SK-N-SH (cell line): Measurements from ENCODE around the gene USP13. TPM values are rescaled to one million over a fixed set of nuclear protein-coding genes. Genes with fewer than 3 reads are reported as not detected.

Experiments used
- CTCF ChIA-PET: fragments of 300-600, 350-600 bp; formaldehyde crosslinking; extraction: SDS; loops from one replicate; lab custom pipeline; 2021; lab: Yijun Ruan, JAX
- POLR2A ChIA-PET: fragments of 350-600 bp; sonication (Branson Sonifier 250); formaldehyde crosslinking; extraction: SDS; loops from one replicate; lab custom pipeline; 2020; ENCODE audit warnings: antibody characterized with exemption, inconsistent platforms; lab: Yijun Ruan, JAX
- DNase-seq: peaks from one replicate; pipeline ENCODE4 v3.0.0; 2012
- H2AFZ ChIP-seq: fragments of 200-600 bp; sonication (generic); 2 replicates; pipeline ENCODE4 v1.8.1; 2016; ENCODE audit warnings: antibody characterized with exemption, mild to moderate bottlenecking, low read depth
- H3F3A ChIP-seq: fragments of 200-600 bp; sonication (generic); replicated peaks from 2 replicates; pipeline ENCODE3; 2016; ENCODE audit warnings: antibody characterized with exemption, mild to moderate bottlenecking; ENCODE audit not compliant: insufficient read depth
- H3K27ac ChIP-seq, 2 experiments: fragments of 200-500 bp in 1 of 2; fragments of 200-600 bp in 1 of 2; sonication (Bioruptor generic) in 1 of 2; sonication (generic), shearing (Covaris generic) in 1 of 2; 2 replicates each; pipeline versions ENCODE4 v1.5.1 to v1.6.1; 2014 to 2016; ENCODE audit warnings: low read depth in 2 of 2, inconsistent platforms in 1 of 2, low read length in 1 of 2, mild to moderate bottlenecking in 1 of 2, mixed read lengths in 1 of 2
- H3K27me3 ChIP-seq: fragments of 200-600 bp; sonication (generic), shearing (Covaris generic); 2 replicates; pipeline ENCODE4 v1.6.1; 2016; ENCODE audit warnings: mixed run types; ENCODE audit not compliant: insufficient read depth
- H3K36me3 ChIP-seq, 2 experiments: fragments of 200-500 bp in 1 of 2; fragments of 200-600 bp in 1 of 2; sonication (Bioruptor generic) in 1 of 2; sonication (generic) in 1 of 2; replicated peaks in 1 of 2; 2 replicates each; pipeline versions ENCODE3 to v1.5.1; 2014 to 2016; ENCODE audit warnings: low read length in 1 of 2, mild to moderate bottlenecking in 1 of 2; ENCODE audit not compliant: insufficient read depth in 2 of 2, control insufficient read depth in 1 of 2
- H3K4me1 ChIP-seq, 2 experiments: fragments of 200-500 bp in 1 of 2; fragments of 200-600 bp in 1 of 2; sonication (Bioruptor generic) in 1 of 2; sonication (generic), shearing (Covaris generic) in 1 of 2; 2 replicates each; pipeline versions ENCODE4 v1.5.1 to v1.6.1; 2014 to 2016; ENCODE audit warnings: low read depth in 1 of 2, low read length in 1 of 2, mixed run types in 1 of 2; ENCODE audit not compliant: insufficient read depth in 2 of 2, control insufficient read depth in 1 of 2
- H3K4me2 ChIP-seq: fragments of 200-600 bp; sonication (generic), shearing (Covaris generic); 2 replicates; pipeline ENCODE4 v1.6.1; 2017; ENCODE audit warnings: mixed run types
- H3K4me3 ChIP-seq, 2 experiments: fragments of 200-500 bp in 1 of 2; fragments of 200-600 bp in 1 of 2; sonication (Bioruptor generic) in 1 of 2; sonication (generic), shearing (Covaris generic) in 1 of 2; 2 replicates each; pipeline versions ENCODE4 v1.5.1 to v1.8.1; 2014 to 2016; ENCODE audit warnings: low read depth in 2 of 2, inconsistent platforms in 1 of 2, low read length in 1 of 2, mild to moderate bottlenecking in 1 of 2, mixed read lengths in 1 of 2, moderate library complexity in 1 of 2
- H3K79me2 ChIP-seq: fragments of 200-600 bp; sonication (generic); 2 replicates; pipeline ENCODE4 v1.8.1; 2017; ENCODE audit warnings: mild to moderate bottlenecking; ENCODE audit not compliant: insufficient read depth
- H3K9ac ChIP-seq: fragments of 200-600 bp; sonication (generic); 2 replicates; pipeline ENCODE4 v1.6.1; 2017; ENCODE audit warnings: mixed run types
- H3K9me2 ChIP-seq: fragments of 200-600 bp; sonication (generic); 2 replicates; pipeline ENCODE4 v1.6.1; 2017; ENCODE audit warnings: mixed run types
- H3K9me3 ChIP-seq: fragments of 200-600 bp; sonication (generic); 2 replicates; pipeline ENCODE4 v1.6.1; 2017; ENCODE audit warnings: mixed run types, mild to moderate bottlenecking, moderate library complexity
- H4K20me1 ChIP-seq: fragments of 200-600 bp; sonication (generic); 2 replicates; pipeline ENCODE4 v1.6.1; 2017; ENCODE audit warnings: mild to moderate bottlenecking, mixed run types; ENCODE audit not compliant: insufficient read depth
- EP300 ChIP-seq, 2 experiments: IDR thresholded peaks; 2 replicates each; pipeline versions ENCODE4 v1.4.0 to v1.6.1; 2012; ENCODE audit warnings: borderline replicate concordance in 1 of 2, low read depth in 1 of 2, low read length in 1 of 2
- FOXJ3 ChIP-seq: sonication (generic); formaldehyde crosslinking; IDR thresholded peaks from 2 replicates; pipeline ENCODE4 v1.5.1; 2020; ENCODE audit warnings: mild to moderate bottlenecking, missing genetic modification reagents
- FOXM1 ChIP-seq: IDR thresholded peaks from 2 replicates; pipeline ENCODE4 v1.4.0; 2012; ENCODE audit warnings: low read depth, mild to moderate bottlenecking
- GABPA ChIP-seq: IDR thresholded peaks from 2 replicates; pipeline ENCODE4 v1.4.0; 2012; ENCODE audit warnings: low read depth, mild to moderate bottlenecking
- JUND ChIP-seq: IDR thresholded peaks from 2 replicates; pipeline ENCODE4 v1.4.0; 2012
- MEF2A ChIP-seq: IDR thresholded peaks from 2 replicates; pipeline ENCODE4 v1.4.0; 2012; ENCODE audit warnings: low read depth, borderline replicate concordance
- RAD21 ChIP-seq: IDR thresholded peaks from 2 replicates; pipeline ENCODE4 v1.6.1; 2012; ENCODE audit warnings: mild to moderate bottlenecking, low read length
- RFX5 ChIP-seq: IDR thresholded peaks from 2 replicates; pipeline ENCODE4 v1.6.1; 2012; ENCODE audit warnings: mild to moderate bottlenecking, improper control_type of control experiment, low read length
- RXRA ChIP-seq: IDR thresholded peaks from 2 replicates; pipeline ENCODE4 v1.4.0; 2012; ENCODE audit warnings: low read depth, mild to moderate bottlenecking, borderline replicate concordance
- SIN3A ChIP-seq: IDR thresholded peaks from 2 replicates; pipeline ENCODE4 v1.6.1; 2012; ENCODE audit warnings: low read depth, mild to moderate bottlenecking, low read length, moderate library complexity, borderline replicate concordance
- TAF1 ChIP-seq: IDR thresholded peaks from 2 replicates; pipeline ENCODE4 v1.6.1; 2012; ENCODE audit warnings: low read depth, mild to moderate bottlenecking, low read length, moderate library complexity, borderline replicate concordance
- TCF12 ChIP-seq: IDR thresholded peaks from 2 replicates; pipeline ENCODE4 v1.4.0; 2012
- TEAD4 ChIP-seq: IDR thresholded peaks from 2 replicates; pipeline ENCODE4 v1.4.0; 2012; ENCODE audit warnings: mild to moderate bottlenecking, borderline replicate concordance; ENCODE audit not compliant: insufficient read depth
- WGBS: methylation state at CpG from one replicate; pipeline ENCODE4 v1.1.6; 2017; ENCODE audit warnings: low lambda C conversion rate; 5-methylcytosine and 5-hydroxymethylcytosine counted together
- polyA plus RNA-seq, 3 experiments: library from polyadenylated mRNA; depleted of rRNA; stranded (reverse); fragments of >200 nt; gene quantifications; 2 replicates each; pipeline ENCODE4 v1.2.3, GENCODE V29; 2012
- TF ChIP-seq, protein P1 (sequence below): IDR thresholded peaks from 2 replicates; pipeline ENCODE4 v1.4.0; 2012; ENCODE audit warnings: low read depth, borderline replicate concordance
- TF ChIP-seq, protein P2 (sequence below): IDR thresholded peaks from 2 replicates; pipeline ENCODE4; 2012
- TF ChIP-seq, protein P3 (sequence below): IDR thresholded peaks from 2 replicates; pipeline ENCODE4 v1.4.0; 2012; ENCODE audit warnings: low read depth, borderline replicate concordance
- TF ChIP-seq, protein P4 (sequence below): IDR thresholded peaks from 2 replicates; pipeline ENCODE4 v1.4.0; 2012; ENCODE audit warnings: low read depth
- TF ChIP-seq, protein P5 (sequence below): fragments of 200-600 bp; sonication (generic); IDR thresholded peaks from 2 replicates; pipeline ENCODE4 v1.6.1; 2017; ENCODE audit warnings: antibody characterized with exemption, mild to moderate bottlenecking, moderate library complexity

The USP13 gene
- polyA plus RNA-seq, 1 of the 3 experiments (the other 2 are of a cell fraction) = 8.2 TPM

DNA sequence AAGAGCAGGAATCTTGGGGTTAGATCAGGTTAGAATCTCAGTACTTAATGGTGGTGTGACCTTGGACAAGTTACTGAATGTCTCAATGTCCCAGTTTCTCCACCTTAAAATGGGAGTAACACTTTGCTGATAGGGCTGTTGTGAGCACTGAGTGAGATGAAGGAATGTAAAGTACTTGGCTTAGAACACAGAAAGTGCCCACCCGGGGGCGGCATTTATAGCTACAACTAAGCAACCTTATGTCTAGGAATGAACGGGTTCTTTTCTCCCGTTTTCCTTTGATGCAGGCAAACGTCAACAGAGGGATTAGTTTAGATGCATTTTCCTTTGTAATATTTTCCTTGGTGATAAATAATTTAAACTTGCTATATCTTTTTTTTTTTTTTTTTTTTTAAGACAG lies 176.6 kb downstream of the USP13 start:
- Histone ChIP-seq H4K20me1 (no peaks in the 10 kb centered on the region), H3K4me1 (peaks cover 0 to 3% of the 10 kb centered on the region in 2 experiments; a peak in 2 of 4 replicates), H3F3A (no peaks in the 10 kb centered on the region), H3K9me3 (no peaks in the 10 kb centered on the region), H3K36me3 (no peaks in the 10 kb centered on the region), H3K9ac (no peak overlapping the region), H3K9me2 (no peaks in the 10 kb centered on the region), H2AFZ (no peak overlapping the region), H3K4me2 (no peak overlapping the region), H3K79me2 (no peaks in the 10 kb centered on the region), H3K4me3 (no peak overlapping the region), H3K27ac (no peak overlapping the region), H3K27me3 (no peaks in the 10 kb centered on the region)
- CTCF ChIA-PET = no interaction called here
- POLR2A ChIA-PET = no interaction called here
- no peak for DNase-seq
- WGBS = 70% methylated on average over 5 of the region's 5 CpGs
- TF ChIP-seq, protein P1, sequence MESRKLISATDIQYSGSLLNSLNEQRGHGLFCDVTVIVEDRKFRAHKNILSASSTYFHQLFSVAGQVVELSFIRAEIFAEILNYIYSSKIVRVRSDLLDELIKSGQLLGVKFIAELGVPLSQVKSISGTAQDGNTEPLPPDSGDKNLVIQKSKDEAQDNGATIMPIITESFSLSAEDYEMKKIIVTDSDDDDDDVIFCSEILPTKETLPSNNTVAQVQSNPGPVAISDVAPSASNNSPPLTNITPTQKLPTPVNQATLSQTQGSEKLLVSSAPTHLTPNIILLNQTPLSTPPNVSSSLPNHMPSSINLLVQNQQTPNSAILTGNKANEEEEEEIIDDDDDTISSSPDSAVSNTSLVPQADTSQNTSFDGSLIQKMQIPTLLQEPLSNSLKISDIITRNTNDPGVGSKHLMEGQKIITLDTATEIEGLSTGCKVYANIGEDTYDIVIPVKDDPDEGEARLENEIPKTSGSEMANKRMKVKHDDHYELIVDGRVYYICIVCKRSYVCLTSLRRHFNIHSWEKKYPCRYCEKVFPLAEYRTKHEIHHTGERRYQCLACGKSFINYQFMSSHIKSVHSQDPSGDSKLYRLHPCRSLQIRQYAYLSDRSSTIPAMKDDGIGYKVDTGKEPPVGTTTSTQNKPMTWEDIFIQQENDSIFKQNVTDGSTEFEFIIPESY = no peak
- no peak for TF ChIP-seq JUND
- no peak for TF ChIP-seq GABPA
- TF ChIP-seq TAF1 = no peak
- TF ChIP-seq, protein P2, sequence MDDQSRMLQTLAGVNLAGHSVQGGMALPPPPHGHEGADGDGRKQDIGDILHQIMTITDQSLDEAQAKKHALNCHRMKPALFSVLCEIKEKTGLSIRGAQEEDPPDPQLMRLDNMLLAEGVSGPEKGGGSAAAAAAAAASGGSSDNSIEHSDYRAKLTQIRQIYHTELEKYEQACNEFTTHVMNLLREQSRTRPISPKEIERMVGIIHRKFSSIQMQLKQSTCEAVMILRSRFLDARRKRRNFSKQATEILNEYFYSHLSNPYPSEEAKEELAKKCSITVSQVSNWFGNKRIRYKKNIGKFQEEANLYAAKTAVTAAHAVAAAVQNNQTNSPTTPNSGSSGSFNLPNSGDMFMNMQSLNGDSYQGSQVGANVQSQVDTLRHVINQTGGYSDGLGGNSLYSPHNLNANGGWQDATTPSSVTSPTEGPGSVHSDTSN = no peak
- TF ChIP-seq EP300 (IDR thresholded peaks at IDR 0.05; ENCODE audit: borderline replicate concordance in 1 of 2, low read depth in 1 of 2, low read length in 1 of 2) = no peak
- TF ChIP-seq RXRA = no peak
- TF ChIP-seq TCF12 = no peak
- TF ChIP-seq MEF2A = no peak
- TF ChIP-seq, protein P3, sequence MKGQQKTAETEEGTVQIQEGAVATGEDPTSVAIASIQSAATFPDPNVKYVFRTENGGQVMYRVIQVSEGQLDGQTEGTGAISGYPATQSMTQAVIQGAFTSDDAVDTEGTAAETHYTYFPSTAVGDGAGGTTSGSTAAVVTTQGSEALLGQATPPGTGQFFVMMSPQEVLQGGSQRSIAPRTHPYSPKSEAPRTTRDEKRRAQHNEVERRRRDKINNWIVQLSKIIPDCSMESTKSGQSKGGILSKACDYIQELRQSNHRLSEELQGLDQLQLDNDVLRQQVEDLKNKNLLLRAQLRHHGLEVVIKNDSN = no peak
- TF ChIP-seq RFX5 = no peak
- TF ChIP-seq, protein P4, sequence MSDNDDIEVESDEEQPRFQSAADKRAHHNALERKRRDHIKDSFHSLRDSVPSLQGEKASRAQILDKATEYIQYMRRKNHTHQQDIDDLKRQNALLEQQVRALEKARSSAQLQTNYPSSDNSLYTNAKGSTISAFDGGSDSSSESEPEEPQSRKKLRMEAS = no peak
- TF ChIP-seq, protein P5, sequence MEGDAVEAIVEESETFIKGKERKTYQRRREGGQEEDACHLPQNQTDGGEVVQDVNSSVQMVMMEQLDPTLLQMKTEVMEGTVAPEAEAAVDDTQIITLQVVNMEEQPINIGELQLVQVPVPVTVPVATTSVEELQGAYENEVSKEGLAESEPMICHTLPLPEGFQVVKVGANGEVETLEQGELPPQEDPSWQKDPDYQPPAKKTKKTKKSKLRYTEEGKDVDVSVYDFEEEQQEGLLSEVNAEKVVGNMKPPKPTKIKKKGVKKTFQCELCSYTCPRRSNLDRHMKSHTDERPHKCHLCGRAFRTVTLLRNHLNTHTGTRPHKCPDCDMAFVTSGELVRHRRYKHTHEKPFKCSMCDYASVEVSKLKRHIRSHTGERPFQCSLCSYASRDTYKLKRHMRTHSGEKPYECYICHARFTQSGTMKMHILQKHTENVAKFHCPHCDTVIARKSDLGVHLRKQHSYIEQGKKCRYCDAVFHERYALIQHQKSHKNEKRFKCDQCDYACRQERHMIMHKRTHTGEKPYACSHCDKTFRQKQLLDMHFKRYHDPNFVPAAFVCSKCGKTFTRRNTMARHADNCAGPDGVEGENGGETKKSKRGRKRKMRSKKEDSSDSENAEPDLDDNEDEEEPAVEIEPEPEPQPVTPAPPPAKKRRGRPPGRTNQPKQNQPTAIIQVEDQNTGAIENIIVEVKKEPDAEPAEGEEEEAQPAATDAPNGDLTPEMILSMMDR = no peak
- no peak for TF ChIP-seq FOXJ3
- TF ChIP-seq TEAD4 = no peak
- TF ChIP-seq FOXM1 = no peak
- no peak for TF ChIP-seq RAD21
- no peak for TF ChIP-seq SIN3A
